K562 (cell line): ENCODE data around the gene LRRC41. TPM values are rescaled to one million over a fixed set of nuclear protein-coding genes. Genes with fewer than 3 reads are reported as not detected.

Source experiments
- BACH1 ChIP-seq: fragments of 200-800 bp; sonication (Bioruptor generic); IDR thresholded peaks from 2 replicates; pipeline ENCODE4 v1.6.1; 2016; ENCODE audit warnings: missing genetic modification characterization, missing compliant biosample characterization
- BCOR ChIP-seq: fragments of 450-650 bp; IDR thresholded peaks from 2 replicates; pipeline ENCODE4 v1.6.1; 2016
- BRD4 ChIP-seq: fragments of 200-600 bp; sonication (generic); IDR thresholded peaks from 2 replicates; pipeline ENCODE4 v1.6.1; 2017; ENCODE audit warnings: inconsistent platforms
- BRD9 ChIP-seq: fragments of 450-650 bp; IDR thresholded peaks from 2 replicates; pipeline ENCODE4 v1.6.1; 2018; ENCODE audit warnings: low read depth; ENCODE audit not compliant: partially characterized antibody
- DIDO1 ChIP-seq: fragments of 450-650 bp; IDR thresholded peaks from 2 replicates; pipeline ENCODE4 v1.6.1; 2016; ENCODE audit warnings: low read depth, missing biosample characterization, missing genetic modification characterization
- GABPB2 ChIP-seq: fragments of 250-450 bp; sonication (Bioruptor Pico); conservative IDR thresholded peaks from 2 replicates; pipeline ENCODE4 v1.5.1; 2021; ENCODE audit warnings: mild to moderate bottlenecking
- IFI16 ChIP-seq: fragments of 250-450 bp; sonication (Bioruptor Pico); IDR thresholded peaks from 2 replicates; pipeline ENCODE4 v2.1.2; 2022; ENCODE audit warnings: mild to moderate bottlenecking, inconsistent platforms
- KDM4B ChIP-seq, 2 experiments: fragments of 450-650 bp in 1 of 2; sonication (generic) in 1 of 2; IDR thresholded peaks; 2 replicates each; pipeline ENCODE4 v1.6.1; 2016 to 2017; ENCODE audit warnings: borderline replicate concordance in 2 of 2, antibody characterized with exemption in 1 of 2, low read depth in 1 of 2, mild to moderate bottlenecking in 1 of 2
- NR4A1 ChIP-seq, 2 experiments: fragments of 250-450 bp in 1 of 2; fragments of 450-650 bp in 1 of 2; sonication (Bioruptor Pico) in 1 of 2; IDR thresholded peaks; 2 replicates each; pipeline versions ENCODE4 v1.4.0 to v1.6.1; 2016 to 2020; ENCODE audit warnings: mild to moderate bottlenecking in 2 of 2, missing compliant biosample characterization in 1 of 2, missing genetic modification characterization in 1 of 2, moderate library complexity in 1 of 2
- SIN3B ChIP-seq: fragments of 450-650 bp; IDR thresholded peaks from 2 replicates; pipeline ENCODE4 v1.6.1; 2017; ENCODE audit warnings: low read depth, mild to moderate bottlenecking, moderate library complexity
- SIX5 ChIP-seq, 2 experiments: IDR thresholded peaks; 2 replicates each; pipeline ENCODE4 v1.6.1; 2011; ENCODE audit warnings: low read length in 2 of 2, borderline replicate concordance in 1 of 2, low read depth in 1 of 2, mild to moderate bottlenecking in 1 of 2, moderate library complexity in 1 of 2; ENCODE audit not compliant: insufficient read depth in 1 of 2
- SMARCE1 ChIP-seq: fragments of 450-650 bp; IDR thresholded peaks from 2 replicates; pipeline ENCODE4 v1.7.1; 2016; ENCODE audit warnings: mild to moderate bottlenecking
- TGIF2 ChIP-seq: sonication (generic); formaldehyde crosslinking; IDR thresholded peaks from 2 replicates; pipeline ENCODE4 v1.8.1; 2022; ENCODE audit warnings: mild to moderate bottlenecking, missing genetic modification reagents, moderate library complexity
- ZNF551 ChIP-seq: fragments of 250-450 bp; sonication (Bioruptor Pico); IDR thresholded peaks from 2 replicates; pipeline ENCODE4 v1.5.0; 2021; ENCODE audit warnings: mild to moderate bottlenecking, moderate library complexity
- ZNF561 ChIP-seq: fragments of 450-650 bp; formaldehyde crosslinking; conservative IDR thresholded peaks from 2 replicates; pipeline ENCODE4 v1.4.0; 2020; ENCODE audit warnings: mild to moderate bottlenecking, moderate library complexity
- polyA plus RNA-seq, 8 experiments: library from polyadenylated mRNA; depleted of rRNA in 4 of 8; stranded (reverse) in 5 of 8; unstranded in 3 of 8; fragments of >200 nt; fragmentation: Nextera tagmentation in 2 of 8; fragmentation: Illumina TruSeq in 1 of 8; extraction: Ambion mirVana in 2 of 8; extraction: Trizol in 1 of 8; gene quantifications; 2 replicates each; pipeline versions ENCODE4 v1.2.1 to v1.2.3, GENCODE V29; 2011 to 2014; ENCODE audit warnings: inconsistent platforms in 1 of 8, missing spikeins in 1 of 8
- total RNA-seq, 7 experiments: library from RNA; depleted of rRNA in 6 of 7; stranded (reverse); fragments of >200 nt in 6 of 7; fragmentation: Illumina TruSeq in 2 of 7; extraction: Trizol in 2 of 7; gene quantifications; 2 replicates each; pipeline versions ENCODE4 v1.2.1 to v1.2.3, GENCODE V29; 2011 to 2021; ENCODE audit warnings: low replicate concordance in 1 of 7
- TF ChIP-seq, protein P1 (sequence below): fragments of 450-650 bp; IDR thresholded peaks from 2 replicates; pipeline ENCODE4 v1.6.1; 2014; ENCODE audit warnings: low read depth, mild to moderate bottlenecking, moderate library complexity, borderline replicate concordance
- TF ChIP-seq, protein P2 (sequence below): fragments of 250-450 bp; sonication (Bioruptor Pico); IDR thresholded peaks from 2 replicates; pipeline ENCODE4 v1.5.0; 2021
- TF ChIP-seq, protein P3 (sequence below): sonication (generic); formaldehyde crosslinking; IDR thresholded peaks from 2 replicates; pipeline ENCODE4 v1.8.0; 2022; ENCODE audit warnings: mild to moderate bottlenecking, missing genetic modification reagents
- TF ChIP-seq, protein P4 (sequence below): fragments of 200-800 bp; sonication (Bioruptor generic); IDR thresholded peaks from 2 replicates; pipeline ENCODE4 v1.6.1; 2017; ENCODE audit warnings: missing genetic modification characterization, missing compliant biosample characterization
- TF ChIP-seq, protein P5 (sequence below): IDR thresholded peaks from 2 replicates; pipeline ENCODE4 v1.6.1; 2014; ENCODE audit warnings: antibody characterized with exemption

Gene LRRC41
- total and polyA plus RNA-seq, 9 of the 15 experiments (the other 6 are each of a cell fraction or from before 2014, with no cell fraction given): 10.5 to 64.7 (median 44.2) TPM

DNA sequence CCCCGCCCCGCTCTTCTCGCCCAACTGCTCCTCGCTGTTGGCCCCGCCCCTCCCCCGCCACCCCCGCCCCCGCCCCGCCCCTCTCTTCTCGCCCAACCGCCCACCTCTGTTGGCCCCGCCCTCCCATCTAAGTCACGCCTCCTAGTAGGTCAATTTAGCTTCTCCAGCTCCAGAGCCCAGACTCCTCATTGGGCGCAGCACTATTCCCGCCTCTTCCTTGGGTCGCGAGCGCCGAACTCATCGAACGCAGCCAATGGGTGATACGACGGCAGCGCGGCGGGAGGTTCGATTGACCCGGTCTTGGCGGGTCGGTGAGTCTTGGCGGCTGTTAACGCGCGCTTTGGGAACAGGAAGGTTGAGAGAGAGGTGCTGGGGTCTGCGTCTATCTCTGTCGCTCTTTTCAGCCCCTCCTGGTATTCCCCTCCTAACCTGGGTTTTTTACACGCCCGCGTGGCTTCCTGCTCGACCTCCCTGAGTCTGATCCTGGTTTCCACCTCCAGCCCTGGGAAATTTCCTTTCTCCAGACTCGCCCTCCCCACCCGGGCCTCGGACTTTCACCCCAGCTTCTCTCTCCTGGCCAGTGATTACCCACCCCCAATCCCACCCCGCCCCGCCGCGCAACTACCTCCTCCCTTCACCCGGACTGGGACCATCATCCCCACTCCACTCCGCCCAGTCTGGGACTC is 55.8 kb downstream of the LRRC41 start, which contains the start of gene RAD54L (continued):
- TF ChIP-seq, protein P1, sequence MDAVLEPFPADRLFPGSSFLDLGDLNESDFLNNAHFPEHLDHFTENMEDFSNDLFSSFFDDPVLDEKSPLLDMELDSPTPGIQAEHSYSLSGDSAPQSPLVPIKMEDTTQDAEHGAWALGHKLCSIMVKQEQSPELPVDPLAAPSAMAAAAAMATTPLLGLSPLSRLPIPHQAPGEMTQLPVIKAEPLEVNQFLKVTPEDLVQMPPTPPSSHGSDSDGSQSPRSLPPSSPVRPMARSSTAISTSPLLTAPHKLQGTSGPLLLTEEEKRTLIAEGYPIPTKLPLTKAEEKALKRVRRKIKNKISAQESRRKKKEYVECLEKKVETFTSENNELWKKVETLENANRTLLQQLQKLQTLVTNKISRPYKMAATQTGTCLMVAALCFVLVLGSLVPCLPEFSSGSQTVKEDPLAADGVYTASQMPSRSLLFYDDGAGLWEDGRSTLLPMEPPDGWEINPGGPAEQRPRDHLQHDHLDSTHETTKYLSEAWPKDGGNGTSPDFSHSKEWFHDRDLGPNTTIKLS: no peak
- TF ChIP-seq, protein P2, sequence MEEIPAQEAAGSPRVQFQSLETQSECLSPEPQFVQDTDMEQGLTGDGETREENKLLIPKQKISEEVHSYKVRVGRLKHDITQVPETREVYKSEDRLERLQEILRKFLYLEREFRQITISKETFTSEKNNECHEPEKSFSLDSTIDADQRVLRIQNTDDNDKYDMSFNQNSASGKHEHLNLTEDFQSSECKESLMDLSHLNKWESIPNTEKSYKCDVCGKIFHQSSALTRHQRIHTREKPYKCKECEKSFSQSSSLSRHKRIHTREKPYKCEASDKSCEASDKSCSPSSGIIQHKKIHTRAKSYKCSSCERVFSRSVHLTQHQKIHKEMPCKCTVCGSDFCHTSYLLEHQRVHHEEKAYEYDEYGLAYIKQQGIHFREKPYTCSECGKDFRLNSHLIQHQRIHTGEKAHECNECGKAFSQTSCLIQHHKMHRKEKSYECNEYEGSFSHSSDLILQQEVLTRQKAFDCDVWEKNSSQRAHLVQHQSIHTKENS (CRISPR knock-in tag): no peak
- TF ChIP-seq SMARCE1 (peak; percentile 32; the same call in 1 of the 2 replicates), IFI16 (CRISPR knock-in tag) (no peak), BACH1 (tag) (no peak), NR4A1 (CRISPR knock-in tag; IDR thresholded peaks at IDR 0.05) (no peak), NR4A1 (tag; IDR thresholded peaks at IDR 0.05) (no peak), DIDO1 (tag) (peak; percentile 83; the same call in 1 of the 2 replicates), BCOR (no peak), TGIF2 (CRISPR knock-in tag) (no peak), ZNF551 (CRISPR knock-in tag) (no peak), SIX5 (IDR thresholded peaks at IDR 0.05; ENCODE audit: borderline replicate concordance in 1 of 2, insufficient read depth in 1 of 2, low read depth in 1 of 2, low read length in 2 of 2) (peak in 1 of 2 experiments; percentile 24; a peak in 1 of 4 replicates), SIN3B (peak; percentile 90), BRD4 (no peak), BRD9 (no peak), ZNF561 (no peak), KDM4B (IDR thresholded peaks at IDR 0.05; ENCODE audit: borderline replicate concordance in 2 of 2, low read depth in 1 of 2) (no peak), GABPB2 (CRISPR knock-in tag) (0 out of 2 replicates have a peak, but pooled peaks have one; percentile 14)
- TF ChIP-seq, protein P3, sequence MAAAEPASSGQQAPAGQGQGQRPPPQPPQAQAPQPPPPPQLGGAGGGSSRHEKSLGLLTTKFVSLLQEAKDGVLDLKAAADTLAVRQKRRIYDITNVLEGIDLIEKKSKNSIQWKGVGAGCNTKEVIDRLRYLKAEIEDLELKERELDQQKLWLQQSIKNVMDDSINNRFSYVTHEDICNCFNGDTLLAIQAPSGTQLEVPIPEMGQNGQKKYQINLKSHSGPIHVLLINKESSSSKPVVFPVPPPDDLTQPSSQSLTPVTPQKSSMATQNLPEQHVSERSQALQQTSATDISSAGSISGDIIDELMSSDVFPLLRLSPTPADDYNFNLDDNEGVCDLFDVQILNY: no peak
- TF ChIP-seq, protein P4, sequence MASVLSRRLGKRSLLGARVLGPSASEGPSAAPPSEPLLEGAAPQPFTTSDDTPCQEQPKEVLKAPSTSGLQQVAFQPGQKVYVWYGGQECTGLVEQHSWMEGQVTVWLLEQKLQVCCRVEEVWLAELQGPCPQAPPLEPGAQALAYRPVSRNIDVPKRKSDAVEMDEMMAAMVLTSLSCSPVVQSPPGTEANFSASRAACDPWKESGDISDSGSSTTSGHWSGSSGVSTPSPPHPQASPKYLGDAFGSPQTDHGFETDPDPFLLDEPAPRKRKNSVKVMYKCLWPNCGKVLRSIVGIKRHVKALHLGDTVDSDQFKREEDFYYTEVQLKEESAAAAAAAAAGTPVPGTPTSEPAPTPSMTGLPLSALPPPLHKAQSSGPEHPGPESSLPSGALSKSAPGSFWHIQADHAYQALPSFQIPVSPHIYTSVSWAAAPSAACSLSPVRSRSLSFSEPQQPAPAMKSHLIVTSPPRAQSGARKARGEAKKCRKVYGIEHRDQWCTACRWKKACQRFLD (CRISPR knock-in tag): peak; percentile 86
- TF ChIP-seq, protein P5, sequence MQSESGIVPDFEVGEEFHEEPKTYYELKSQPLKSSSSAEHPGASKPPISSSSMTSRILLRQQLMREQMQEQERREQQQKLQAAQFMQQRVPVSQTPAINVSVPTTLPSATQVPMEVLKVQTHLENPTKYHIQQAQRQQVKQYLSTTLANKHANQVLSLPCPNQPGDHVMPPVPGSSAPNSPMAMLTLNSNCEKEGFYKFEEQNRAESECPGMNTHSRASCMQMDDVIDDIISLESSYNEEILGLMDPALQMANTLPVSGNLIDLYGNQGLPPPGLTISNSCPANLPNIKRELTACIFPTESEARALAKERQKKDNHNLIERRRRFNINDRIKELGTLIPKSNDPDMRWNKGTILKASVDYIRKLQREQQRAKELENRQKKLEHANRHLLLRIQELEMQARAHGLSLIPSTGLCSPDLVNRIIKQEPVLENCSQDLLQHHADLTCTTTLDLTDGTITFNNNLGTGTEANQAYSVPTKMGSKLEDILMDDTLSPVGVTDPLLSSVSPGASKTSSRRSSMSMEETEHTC: no peak
